Glutamatergic neuron (in vitro differentiated cells): Measurements from ENCODE around the gene ESR1. TPM values are rescaled to one million over a fixed set of nuclear protein-coding genes. Genes with fewer than 3 reads are reported as not detected.

Source experiments
- DNase-seq: peaks from one replicate; pipeline ENCODE4 v3.0.0; 2022
- H3K27ac Mint-ChIP-seq: one replicate; pipeline ENCODE4 v1.8.0; 2020; ENCODE audit warnings: mild to moderate bottlenecking, mixed read lengths, inconsistent platforms; ENCODE audit not compliant: unreplicated experiment
- H3K27me3 Mint-ChIP-seq: one replicate; pipeline ENCODE4 v1.8.0; 2020; ENCODE audit warnings: mild to moderate bottlenecking, moderate library complexity, mixed read lengths, inconsistent platforms; ENCODE audit not compliant: unreplicated experiment
- H3K36me3 Mint-ChIP-seq: one replicate; pipeline ENCODE4 v1.8.0; 2020; ENCODE audit warnings: mild to moderate bottlenecking, mixed read lengths, inconsistent platforms; ENCODE audit not compliant: unreplicated experiment
- H3K4me1 Mint-ChIP-seq: one replicate; pipeline ENCODE4 v1.8.0; 2020; ENCODE audit warnings: mild to moderate bottlenecking, low read depth, mixed read lengths, inconsistent platforms; ENCODE audit not compliant: unreplicated experiment
- H3K4me3 Mint-ChIP-seq: one replicate; pipeline ENCODE4 v1.8.0; 2020; ENCODE audit warnings: mild to moderate bottlenecking, mixed read lengths, inconsistent platforms; ENCODE audit not compliant: unreplicated experiment
- H3K9me3 Mint-ChIP-seq: one replicate; pipeline ENCODE4 v1.8.0; 2020; ENCODE audit warnings: mild to moderate bottlenecking, moderate library complexity, mixed read lengths, inconsistent platforms; ENCODE audit not compliant: unreplicated experiment
- total RNA-seq: library from RNA; stranded (reverse); fragmentation: NEBNext Ultra II Directional; extraction: Animal tissue kit (Norgen Biotek cat#: 25700); gene quantifications from one replicate; pipeline ENCODE4 v1.2.1, GENCODE V29; 2021; ENCODE audit not compliant: unreplicated experiment
- TF ChIP-seq, protein P1 (sequence below): fragments of 200-600 bp; sonication (generic); IDR thresholded peaks from one replicate; pipeline ENCODE4 v1.5.0; 2021; ENCODE audit not compliant: partially characterized antibody, unreplicated experiment

Gene ESR1
- total RNA-seq, 1 donor from 2014 or later: not detected

DNA sequence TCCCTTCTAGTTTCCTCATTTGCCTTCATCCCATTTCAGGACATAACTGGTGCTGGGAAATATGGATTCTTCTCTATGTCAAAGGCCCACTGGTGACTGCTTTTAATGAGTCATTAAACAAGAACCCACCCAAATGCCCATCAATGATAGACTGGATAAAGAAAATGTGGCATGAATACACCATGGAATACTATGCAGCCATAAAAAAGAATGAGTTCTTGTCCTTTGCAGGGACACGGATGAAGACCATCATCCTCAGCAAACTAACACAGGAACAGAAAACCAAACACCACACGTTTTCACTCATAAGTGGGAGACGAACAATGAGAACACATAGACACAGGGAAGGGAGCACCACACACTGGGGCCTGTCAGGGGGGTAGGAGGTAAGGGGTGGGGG, 310.7 kb downstream of the ESR1 start:
- no peak for DNase-seq
- no peaks in the 10 kb centered on the region for H3K4me1 Mint-ChIP-seq
- no peak overlapping the region for H3K4me3 Mint-ChIP-seq
- TF ChIP-seq, protein P1, sequence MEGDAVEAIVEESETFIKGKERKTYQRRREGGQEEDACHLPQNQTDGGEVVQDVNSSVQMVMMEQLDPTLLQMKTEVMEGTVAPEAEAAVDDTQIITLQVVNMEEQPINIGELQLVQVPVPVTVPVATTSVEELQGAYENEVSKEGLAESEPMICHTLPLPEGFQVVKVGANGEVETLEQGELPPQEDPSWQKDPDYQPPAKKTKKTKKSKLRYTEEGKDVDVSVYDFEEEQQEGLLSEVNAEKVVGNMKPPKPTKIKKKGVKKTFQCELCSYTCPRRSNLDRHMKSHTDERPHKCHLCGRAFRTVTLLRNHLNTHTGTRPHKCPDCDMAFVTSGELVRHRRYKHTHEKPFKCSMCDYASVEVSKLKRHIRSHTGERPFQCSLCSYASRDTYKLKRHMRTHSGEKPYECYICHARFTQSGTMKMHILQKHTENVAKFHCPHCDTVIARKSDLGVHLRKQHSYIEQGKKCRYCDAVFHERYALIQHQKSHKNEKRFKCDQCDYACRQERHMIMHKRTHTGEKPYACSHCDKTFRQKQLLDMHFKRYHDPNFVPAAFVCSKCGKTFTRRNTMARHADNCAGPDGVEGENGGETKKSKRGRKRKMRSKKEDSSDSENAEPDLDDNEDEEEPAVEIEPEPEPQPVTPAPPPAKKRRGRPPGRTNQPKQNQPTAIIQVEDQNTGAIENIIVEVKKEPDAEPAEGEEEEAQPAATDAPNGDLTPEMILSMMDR: no peak
- H3K27ac Mint-ChIP-seq: no peak overlapping the region
- H3K36me3 Mint-ChIP-seq: no peaks in the 10 kb centered on the region
- no peaks in the 10 kb centered on the region for H3K9me3 Mint-ChIP-seq
- no peaks in the 10 kb centered on the region for H3K27me3 Mint-ChIP-seq

DNA sequence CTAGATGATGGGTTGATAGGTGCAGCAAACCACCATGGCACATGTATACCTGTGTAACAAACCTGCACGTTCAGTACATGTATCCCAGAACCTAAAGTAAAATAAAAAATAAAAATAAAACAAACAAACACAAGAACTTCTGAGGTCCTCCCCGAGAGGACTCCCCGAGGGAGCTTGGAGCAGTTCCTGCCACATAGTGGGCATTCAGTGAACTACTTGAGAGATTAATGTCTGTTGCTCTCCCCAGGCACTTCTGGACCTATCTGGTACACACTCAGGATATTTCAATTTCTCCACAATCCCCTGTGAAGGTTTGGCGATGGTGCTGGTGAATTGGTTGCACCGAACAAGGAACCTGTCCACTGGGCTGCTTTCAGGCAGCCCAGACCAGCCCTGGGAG, 311.2 kb downstream of the ESR1 start:
- H3K36me3 Mint-ChIP-seq: no peaks in the 10 kb centered on the region
- DNase-seq: no peak
- H3K27me3 Mint-ChIP-seq: no peaks in the 10 kb centered on the region
- no peaks in the 10 kb centered on the region for H3K4me1 Mint-ChIP-seq
- H3K27ac Mint-ChIP-seq: no peak overlapping the region
- TF ChIP-seq, protein P1: no peak
- H3K4me3 Mint-ChIP-seq: no peak overlapping the region
- H3K9me3 Mint-ChIP-seq: no peaks in the 10 kb centered on the region

DNA sequence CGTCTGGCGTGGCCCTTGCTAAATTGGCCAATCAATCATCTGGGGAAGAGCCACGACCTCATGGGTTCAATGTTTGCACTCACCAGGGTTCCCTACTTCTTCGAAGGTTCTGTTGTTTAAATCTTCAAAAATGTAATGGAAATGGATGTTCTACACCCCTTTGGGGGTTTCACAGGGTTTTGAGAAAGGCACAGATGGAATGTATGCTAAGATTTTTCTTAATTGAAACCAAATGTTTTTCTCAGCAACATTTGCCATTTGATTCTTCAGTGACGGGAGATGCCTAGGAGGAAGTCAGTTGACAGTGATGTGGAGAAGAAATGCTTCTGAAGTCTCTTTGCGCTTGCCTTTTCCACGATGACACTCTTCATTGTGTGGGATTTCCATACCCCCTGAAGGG, 312.3 kb downstream of the ESR1 start:
- Mint-ChIP-seq H3K4me3 (no peak overlapping the region), H3K27ac (no peak overlapping the region), H3K27me3 (no peaks in the 10 kb centered on the region), H3K36me3 (no peaks in the 10 kb centered on the region), H3K9me3 (no peaks in the 10 kb centered on the region), H3K4me1 (no peaks in the 10 kb centered on the region)
- TF ChIP-seq, protein P1: no peak
- no peak for DNase-seq

DNA sequence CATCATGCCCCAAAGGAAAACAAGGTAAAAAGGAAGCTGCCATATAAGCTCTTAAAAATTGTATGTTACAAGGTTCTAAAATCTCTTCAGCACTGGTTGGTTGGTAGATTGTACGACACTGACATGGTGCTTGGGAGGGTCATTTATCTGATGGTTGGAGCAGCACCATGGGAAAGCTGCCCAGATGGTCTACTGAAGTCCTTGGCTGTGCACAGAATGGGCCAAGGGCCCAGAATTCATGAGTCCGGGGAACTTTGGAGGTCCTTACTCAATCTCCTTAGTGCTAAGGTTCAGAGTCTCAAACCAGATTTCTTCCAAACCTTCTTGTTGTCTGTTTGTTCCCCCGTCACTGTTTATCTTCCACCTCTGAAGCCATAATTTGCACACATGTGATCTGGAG, 314.4 kb downstream of the ESR1 start:
- Mint-ChIP-seq H3K36me3 (no peaks in the 10 kb centered on the region), H3K27me3 (no peaks in the 10 kb centered on the region), H3K4me3 (no peak overlapping the region), H3K4me1 (no peaks in the 10 kb centered on the region), H3K27ac (no peak overlapping the region), H3K9me3 (no peaks in the 10 kb centered on the region)
- TF ChIP-seq, protein P1: no peak
- DNase-seq: no peak

DNA sequence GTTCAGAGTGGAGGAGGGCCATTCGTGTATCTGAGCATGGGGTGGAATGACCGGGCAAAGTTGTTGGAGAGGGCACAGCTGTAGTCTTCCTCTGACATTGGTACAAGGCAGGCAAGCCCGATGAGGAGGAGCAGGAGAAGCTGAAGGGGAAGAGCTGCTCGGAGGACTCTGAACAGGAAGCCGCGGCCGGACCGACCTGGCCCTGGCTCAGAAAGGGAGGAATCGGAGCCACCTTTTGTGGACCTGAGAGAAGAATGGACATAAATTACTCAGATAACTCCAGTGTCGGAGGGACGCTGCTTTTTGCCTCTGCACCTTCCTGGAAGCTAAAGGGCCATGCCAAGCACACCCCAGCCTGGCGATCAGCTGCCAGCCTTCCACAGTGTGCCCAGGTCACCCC, 315.0 kb downstream of the ESR1 start:
- no peak overlapping the region for H3K4me3 Mint-ChIP-seq
- no peak for DNase-seq
- no peaks in the 10 kb centered on the region for H3K9me3 Mint-ChIP-seq
- H3K27me3 Mint-ChIP-seq: no peaks in the 10 kb centered on the region
- H3K4me1 Mint-ChIP-seq: no peaks in the 10 kb centered on the region
- H3K36me3 Mint-ChIP-seq: no peaks in the 10 kb centered on the region
- TF ChIP-seq, protein P1: no peak
- H3K27ac Mint-ChIP-seq: no peak overlapping the region
